HL-60 (cell line): ENCODE measurements around the gene ENKUR.

Experiments
- DNase-seq, 2 experiments: peaks; one replicate each; pipeline ENCODE4 v3.0.0-alpha.2; 2010 to 2020; ENCODE audit warnings: low read depth in 1 of 2, low spot score in 1 of 2
- H3K27ac ChIP-seq: fragments of 250-450 bp; sonication (Bioruptor Pico); replicated peaks from 2 replicates; pipeline ENCODE4 v1.5.1; 2020; ENCODE audit warnings: mild to moderate bottlenecking, moderate library complexity
- H3K27me3 ChIP-seq: fragments of 250-450 bp; sonication (Bioruptor Pico); 2 replicates; pipeline ENCODE4 v1.5.1; 2021; ENCODE audit warnings: mild to moderate bottlenecking, moderate library complexity; ENCODE audit not compliant: insufficient read depth, poor library complexity, severe bottlenecking
- H3K4me3 ChIP-seq: replicated peaks from 2 replicates; pipeline ENCODE4 v1.5.1; 2011; ENCODE audit warnings: mild to moderate bottlenecking, control low read depth, low read length; ENCODE audit not compliant: insufficient read depth
- GABPA ChIP-seq: IDR thresholded peaks from 2 replicates; pipeline ENCODE4 v1.6.1; 2012; ENCODE audit warnings: low read depth
- POLR2AphosphoS5 ChIP-seq: IDR thresholded peaks from 2 replicates; pipeline ENCODE4 v1.6.1; 2012; ENCODE audit warnings: low read depth
- REST ChIP-seq: IDR thresholded peaks from 2 replicates; pipeline ENCODE4 v1.6.1; 2012; ENCODE audit warnings: low read depth; ENCODE audit not compliant: insufficient replicate concordance
- SPI1 ChIP-seq: IDR thresholded peaks from 2 replicates; pipeline ENCODE4 v1.6.1; 2012; ENCODE audit warnings: low read depth, mild to moderate bottlenecking, borderline replicate concordance
- long read RNA-seq: library from polyadenylated mRNA; unstranded; transcript quantifications from one replicate; pipeline ENCODE4 v2.0.0, GENCODE V29; 2020
- TF ChIP-seq, protein P1 (sequence below): IDR thresholded peaks from one replicate; pipeline ENCODE4 v1.5.1; 2011; ENCODE audit warnings: low read length, control low read depth, inconsistent platforms; ENCODE audit not compliant: insufficient read depth

The ENKUR gene, protein sequence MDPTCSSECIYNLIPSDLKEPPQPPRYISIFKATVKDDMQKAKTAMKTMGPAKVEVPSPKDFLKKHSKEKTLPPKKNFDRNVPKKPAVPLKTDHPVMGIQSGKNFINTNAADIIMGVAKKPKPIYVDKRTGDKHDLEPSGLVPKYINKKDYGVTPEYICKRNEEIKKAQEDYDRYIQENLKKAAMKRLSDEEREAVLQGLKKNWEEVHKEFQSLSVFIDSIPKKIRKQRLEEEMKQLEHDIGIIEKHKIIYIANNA
- long read RNA-seq = 0 reads

DNA sequence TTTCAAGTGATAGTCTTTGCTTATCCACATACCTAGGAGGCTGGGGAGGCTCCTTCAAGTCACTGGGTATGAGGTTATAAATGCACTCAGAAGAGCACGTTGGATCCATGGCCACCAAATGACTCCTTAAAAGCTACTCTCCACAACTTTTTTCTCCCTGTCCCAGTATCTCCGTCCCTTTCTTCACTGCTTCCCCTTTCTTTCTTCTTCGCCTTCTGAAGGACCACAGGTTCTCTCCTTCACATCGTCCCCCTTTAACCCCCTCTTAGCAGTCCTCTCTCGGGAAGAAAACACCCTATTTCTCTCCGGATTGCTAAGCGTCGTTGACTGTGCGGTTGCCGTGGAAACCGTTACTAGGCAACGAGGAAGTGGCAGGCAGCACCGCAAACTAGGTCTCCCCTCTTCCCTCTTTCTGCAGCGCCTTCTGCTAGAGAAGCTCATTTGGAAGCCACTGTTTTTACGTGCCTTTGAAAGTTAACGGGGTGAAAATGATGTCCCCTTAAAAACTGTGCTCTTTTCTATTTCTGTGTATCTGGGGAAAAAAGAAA lies at the start of gene ENKUR:
Gene ENKUR, minus strand, starts transcription at position 331 of the 548 bp plus-strand sequence. Its CDS starts 222 bp downstream, at position 109.
- Histone ChIP-seq H3K27ac (no peak within 1 kb of the TSS), H3K27me3 (no peaks in the 10 kb centered on the region), H3K4me3 (no peak within 1 kb of the TSS)
- TF ChIP-seq, protein P1, sequence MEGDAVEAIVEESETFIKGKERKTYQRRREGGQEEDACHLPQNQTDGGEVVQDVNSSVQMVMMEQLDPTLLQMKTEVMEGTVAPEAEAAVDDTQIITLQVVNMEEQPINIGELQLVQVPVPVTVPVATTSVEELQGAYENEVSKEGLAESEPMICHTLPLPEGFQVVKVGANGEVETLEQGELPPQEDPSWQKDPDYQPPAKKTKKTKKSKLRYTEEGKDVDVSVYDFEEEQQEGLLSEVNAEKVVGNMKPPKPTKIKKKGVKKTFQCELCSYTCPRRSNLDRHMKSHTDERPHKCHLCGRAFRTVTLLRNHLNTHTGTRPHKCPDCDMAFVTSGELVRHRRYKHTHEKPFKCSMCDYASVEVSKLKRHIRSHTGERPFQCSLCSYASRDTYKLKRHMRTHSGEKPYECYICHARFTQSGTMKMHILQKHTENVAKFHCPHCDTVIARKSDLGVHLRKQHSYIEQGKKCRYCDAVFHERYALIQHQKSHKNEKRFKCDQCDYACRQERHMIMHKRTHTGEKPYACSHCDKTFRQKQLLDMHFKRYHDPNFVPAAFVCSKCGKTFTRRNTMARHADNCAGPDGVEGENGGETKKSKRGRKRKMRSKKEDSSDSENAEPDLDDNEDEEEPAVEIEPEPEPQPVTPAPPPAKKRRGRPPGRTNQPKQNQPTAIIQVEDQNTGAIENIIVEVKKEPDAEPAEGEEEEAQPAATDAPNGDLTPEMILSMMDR = no peak
- TF ChIP-seq SPI1 (peak; percentile 10; the same call in 1 of the 2 replicates), GABPA (no peak)
- peak; percentile 7 to 67 for DNase-seq

DNA sequence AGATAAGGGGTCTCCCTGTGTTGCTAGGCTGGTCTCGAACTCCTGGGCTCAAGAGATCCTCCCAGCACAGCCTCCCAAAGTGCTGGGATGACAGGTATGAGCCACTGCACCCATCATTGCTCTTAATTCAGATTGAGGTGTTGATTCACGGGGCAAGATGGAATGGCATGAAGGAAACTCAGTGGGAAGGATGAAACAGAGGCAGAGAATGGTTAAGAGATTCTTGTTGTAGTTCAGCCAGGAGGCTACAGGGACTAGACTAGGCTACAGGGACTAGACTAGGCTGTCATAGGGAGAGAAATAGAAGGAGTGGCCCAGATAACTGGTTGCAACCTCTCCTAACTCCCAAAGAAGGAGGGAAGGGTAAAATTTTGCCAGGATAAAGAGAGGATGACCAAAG lies 48.4 kb upstream of the ENKUR start:
- TF ChIP-seq, protein P1 = no peak
- no peak for TF ChIP-seq REST
- TF ChIP-seq GABPA = no peak
- no peak for TF ChIP-seq SPI1
- TF ChIP-seq POLR2AphosphoS5 = no peak
- no peaks in the 10 kb centered on the region for H3K27me3 ChIP-seq
- no peak overlapping the region for H3K27ac ChIP-seq
- H3K4me3 ChIP-seq = no peak overlapping the region
- DNase-seq = no peak

- TF ChIP-seq SPI1 (no peak), GABPA (no peak)
- Histone ChIP-seq H3K27me3 (no peaks in the 10 kb centered on the region), H3K27ac (no peak overlapping the region), H3K4me3 (no peak overlapping the region)
- no peak for DNase-seq
Measured at GRCh38 chr10:25063644-25064043, 47.7 kb upstream of the ENKUR start.

DNA sequence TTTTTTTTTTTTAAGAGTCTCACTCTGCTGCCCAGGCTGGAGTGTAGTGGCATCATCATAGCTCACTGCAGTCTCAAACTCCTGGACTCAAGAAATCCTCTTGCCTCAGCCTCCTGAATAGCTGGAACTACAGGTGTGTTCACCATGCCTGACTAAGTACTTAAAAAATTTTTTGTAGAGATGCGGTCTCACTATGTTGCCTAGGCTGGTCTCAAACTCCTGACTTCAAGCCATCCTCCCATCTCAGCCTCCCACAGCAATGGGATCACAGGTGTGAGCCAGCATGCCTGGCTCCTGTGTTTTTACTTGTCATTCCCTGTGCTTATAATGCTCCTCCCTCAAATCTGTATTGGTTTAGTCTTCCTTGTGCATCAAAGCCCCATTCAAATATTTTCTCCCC lies 47.2 kb upstream of the ENKUR start:
- no peak for DNase-seq
- no peak overlapping the region for H3K27ac ChIP-seq
- TF ChIP-seq POLR2AphosphoS5 (no peak), REST (no peak), GABPA (no peak), SPI1 (no peak)
- TF ChIP-seq, protein P1 = no peak
- H3K4me3 ChIP-seq = no peak overlapping the region
- no peaks in the 10 kb centered on the region for H3K27me3 ChIP-seq
